HG02970 (cell line): ENCODE results near the gene SNED1.

Experiments
- ATAC-seq: cut with Tn5 transposase; IDR thresholded peaks from one replicate; pipeline ENCODE4 v1.9.1; 2021; ENCODE audit warnings: mild to moderate bottlenecking, moderate library complexity, moderate number of reproducible peaks; ENCODE audit not compliant: unreplicated experiment, low FRiP score

The SNED1 gene

DNA sequence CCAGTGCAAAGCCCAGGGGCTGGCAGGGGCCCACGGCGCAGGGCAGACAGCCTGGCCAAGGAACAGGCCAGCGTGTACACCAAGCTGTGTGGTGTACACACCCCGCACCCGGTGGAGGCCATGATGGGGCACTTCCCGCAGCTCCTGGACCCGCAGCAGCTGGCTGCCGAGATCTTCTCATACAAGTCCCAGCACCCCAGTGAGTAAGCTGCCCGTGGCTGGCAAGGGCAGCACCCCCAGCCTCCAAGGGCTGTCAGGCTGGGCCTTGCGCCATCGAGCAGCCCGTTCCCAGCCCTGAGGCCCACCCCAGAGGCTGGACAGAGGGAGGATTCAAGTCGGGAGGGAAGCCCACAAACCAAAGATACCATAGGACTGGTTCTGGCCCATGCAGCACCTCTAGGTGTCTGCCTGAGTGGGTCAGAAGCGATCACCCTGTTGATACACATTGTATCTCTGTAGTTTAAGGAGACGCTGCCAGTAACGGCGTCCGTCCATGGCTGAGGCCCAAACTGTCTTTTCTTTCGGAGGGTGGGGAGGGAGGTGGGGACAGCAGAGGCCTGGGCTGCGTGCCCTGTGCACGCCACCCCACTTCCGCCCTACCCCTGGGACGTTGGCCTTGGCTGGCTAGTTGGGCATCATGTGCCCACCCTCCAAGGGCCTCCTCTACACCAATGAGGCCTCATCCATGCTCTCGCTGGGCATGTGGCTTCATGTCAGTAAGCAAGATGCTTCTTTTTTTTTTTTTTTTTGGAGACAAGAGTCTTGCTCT lies 120.5 kb downstream of the SNED1 start:
- ATAC-seq, result no peak

DNA sequence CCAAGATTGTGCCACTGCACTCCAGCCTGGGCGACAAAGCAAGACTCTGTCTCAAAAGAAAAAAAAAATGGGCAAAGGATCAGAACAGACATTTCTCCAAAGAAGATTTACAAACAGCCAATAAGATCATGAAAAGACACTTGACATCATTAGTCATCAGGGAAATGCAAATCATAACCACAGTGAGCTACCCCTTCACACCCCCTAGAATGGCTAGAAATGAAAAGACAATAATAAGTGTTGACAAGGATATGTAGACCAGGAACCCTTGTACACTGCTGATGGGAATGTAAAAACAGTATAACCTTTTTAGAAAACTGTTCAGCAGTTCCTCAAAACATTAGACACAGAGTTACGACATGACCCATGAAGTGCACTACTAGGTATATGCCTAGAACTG lies 122.0 kb downstream of the SNED1 start:
- ATAC-seq, result no peak

DNA sequence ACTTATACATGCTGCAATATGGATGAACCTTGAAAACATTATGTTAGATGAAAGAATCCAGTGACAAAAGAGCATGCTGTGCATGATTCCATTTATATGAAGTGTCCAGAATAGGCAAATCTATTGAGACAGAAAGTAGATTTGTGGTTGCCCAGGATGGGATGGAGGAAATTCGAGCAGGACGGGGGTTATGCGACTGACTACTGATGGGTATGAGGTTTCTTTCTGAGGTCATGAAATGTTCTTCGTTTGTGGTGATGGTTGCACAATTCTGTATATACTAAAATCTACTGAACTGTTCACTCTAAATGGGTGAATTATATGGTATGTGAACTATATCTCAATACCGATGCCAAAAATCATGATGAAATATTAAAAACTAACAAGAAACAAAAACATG lies 122.6 kb downstream of the SNED1 start:
- no peak for ATAC-seq

DNA sequence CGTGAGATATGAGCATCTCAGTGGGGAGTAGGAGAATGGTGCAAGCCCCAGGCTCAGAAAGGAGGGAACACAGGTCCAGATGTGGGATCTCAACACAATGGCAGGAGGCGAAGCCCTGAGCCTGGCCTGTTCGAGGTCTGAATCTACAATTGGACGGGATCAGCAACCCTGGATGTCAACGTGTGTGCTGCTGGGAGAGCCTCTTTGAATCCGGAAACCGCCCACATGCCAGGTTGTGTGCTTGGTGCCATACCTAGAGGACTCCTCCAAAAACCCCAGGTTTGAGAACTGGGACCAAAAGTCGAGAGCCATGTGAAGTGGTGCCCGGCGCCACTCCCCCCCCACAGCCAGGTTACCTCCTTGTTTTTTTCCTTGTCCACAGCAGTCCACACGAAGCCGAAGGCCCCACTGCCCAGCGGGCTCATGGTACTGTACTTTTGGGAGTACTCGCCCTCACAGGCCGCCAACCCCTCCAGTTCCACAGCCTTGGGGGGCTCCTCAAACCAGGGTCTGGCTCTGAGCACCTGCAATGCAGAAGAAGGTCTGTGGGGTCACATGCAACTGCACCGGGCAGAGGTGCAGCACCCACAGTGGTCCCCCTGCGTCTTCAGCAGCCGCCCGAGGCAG lies 124.1 kb downstream of the SNED1 start:
- no peak for ATAC-seq

DNA sequence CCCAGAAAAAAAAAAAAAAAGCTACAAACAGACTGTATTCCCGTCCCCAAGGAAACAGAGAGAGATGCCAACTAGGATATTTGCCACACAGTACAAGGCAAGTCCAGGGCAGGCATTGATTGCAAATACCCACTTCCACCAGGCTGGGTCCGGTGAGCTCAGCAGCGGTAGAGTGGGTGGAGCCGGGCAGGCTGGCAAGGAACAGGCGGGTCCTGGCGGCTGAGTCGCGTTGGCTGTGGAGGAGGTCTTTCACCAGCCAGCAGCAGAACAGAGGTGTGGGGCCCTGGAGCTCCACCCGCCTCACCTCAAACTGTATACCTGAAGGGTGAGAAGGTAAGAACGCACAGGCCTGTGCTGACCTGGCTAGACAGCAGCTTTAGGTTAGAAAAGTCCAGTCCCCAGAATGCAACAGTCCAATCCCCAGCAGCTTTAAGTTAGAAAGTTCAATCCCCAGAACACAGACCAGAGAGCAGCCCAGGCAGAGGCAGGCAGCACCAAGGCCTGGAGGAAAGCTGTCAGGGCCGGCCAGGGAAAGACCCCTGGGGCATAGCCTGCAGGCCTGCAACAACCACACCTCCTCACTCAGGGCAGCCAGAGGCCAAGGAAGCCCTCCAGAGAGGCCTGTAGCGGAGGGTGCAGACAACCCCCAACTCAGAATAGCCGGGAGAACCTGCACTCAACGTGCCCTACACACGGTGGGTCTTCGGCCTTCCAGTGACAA lies 125.6 kb downstream of the SNED1 start:
- no peak for ATAC-seq

DNA sequence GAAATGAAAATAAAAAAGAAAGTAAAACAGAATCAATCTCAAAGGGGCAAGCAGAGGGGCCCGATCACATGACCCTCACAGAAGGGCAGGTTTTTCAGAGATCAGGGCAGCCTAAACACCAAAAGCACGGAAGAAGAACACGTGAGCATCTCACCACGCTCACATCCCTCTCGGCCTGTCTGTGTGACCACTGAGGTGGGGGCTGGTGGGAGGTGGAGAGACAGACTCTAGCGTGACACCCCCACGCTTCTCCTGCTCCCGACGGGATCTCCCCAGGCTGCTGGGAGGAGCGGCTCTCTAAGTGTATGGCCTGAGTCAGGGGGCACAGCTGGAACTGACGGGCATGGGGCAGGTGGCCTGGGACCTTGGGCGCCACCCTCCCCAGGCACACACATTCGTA lies 127.2 kb downstream of the SNED1 start:
- no peak for ATAC-seq

DNA sequence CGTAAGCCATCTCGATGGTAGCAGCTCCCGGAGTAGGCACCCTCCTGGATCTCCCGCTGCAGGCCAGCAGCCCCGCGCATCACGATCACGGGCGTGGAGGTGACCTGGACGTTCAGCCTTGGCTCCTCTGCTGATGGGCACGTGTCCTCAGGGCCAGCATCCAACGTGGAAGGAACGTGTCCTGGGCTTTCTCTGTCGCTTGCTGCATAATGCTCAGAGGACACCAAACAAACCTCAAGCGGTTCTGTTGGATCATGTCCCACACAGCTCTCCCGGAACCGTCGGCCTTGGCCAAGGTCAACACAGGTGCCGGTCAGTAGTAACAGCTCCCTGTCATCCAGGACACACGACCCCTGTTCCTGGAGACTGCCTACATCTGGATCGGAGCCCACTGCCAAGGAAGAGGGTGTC lies 127.8 kb downstream of the SNED1 start:
- no peak for ATAC-seq

DNA sequence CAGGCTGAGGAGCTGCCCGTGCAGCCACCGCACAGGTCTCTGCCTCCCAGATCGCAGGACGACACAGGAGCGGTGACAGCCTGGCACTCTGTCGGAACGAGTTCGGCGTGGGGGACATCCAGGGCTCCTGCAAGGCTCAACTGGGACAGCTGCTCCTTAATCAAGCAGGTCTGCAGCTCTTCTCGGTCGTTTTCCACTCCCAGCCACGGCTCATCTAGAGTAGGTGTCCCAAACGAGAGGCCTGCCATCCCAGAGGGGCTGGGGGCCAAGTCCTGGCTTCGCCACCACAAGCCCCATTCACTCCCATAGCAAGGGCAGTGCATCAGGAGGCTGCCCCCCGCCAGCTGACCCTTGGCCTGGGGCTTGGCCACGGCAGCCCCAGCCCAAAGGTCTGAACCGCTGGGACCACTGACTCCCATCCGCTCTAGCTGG lies 128.4 kb downstream of the SNED1 start:
- no peak for ATAC-seq

DNA sequence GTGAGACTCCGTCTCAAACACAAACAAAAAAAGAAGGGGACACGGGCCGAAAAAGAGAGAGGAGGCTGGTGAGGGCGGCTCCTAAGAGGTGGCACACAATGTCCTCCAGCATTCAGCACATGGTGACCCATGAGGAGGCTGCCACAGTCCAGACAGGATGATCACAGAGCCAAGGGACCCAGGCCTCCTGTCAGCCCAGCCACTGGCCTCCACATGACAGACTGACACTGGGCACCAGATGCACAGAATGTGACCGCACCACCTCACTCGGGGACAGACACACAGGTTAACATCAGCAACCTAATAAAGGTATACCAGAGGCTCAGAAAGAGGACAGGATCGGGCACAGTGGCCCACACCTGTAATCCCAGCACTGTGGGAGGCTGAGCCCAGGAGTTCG lies 129.8 kb downstream of the SNED1 start:
- ATAC-seq, result no peak

DNA sequence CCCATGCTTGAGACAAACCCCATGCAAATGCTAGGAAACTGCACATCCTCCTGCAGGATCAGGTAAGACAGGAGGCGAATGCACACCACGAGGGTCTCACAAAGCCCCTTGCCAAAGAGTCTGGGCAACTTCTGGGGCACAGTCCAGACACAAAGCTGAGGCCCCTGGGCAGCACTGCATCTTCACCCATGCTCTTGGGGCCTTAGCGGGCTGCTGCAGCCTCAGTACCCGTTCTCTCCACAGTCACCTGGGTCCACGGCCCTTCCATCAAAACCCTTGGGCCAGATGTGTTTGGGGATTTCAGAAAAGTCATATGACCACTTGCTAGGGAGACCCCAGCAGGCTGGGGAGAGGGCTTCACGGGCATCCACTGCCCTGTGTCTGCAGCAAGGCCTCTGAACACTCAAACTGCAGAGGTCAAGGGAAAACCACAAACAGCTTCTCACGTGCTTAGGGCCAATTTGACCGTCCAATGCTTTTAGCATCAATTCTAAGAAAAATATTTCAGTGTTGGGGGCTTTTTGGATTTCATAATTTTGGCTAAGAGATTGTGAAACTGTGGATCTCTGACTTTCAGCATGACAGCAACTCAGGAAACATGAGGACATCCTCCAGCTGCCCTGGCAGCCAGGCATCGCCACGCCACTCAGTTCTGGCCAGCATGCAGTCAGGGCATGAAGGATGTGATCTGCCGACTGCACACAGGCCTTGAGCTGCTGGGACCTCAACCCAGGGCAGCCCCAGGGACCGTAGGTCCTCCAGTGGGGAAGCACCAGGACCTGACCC lies 130.9 kb downstream of the SNED1 start:
- no peak for ATAC-seq

DNA sequence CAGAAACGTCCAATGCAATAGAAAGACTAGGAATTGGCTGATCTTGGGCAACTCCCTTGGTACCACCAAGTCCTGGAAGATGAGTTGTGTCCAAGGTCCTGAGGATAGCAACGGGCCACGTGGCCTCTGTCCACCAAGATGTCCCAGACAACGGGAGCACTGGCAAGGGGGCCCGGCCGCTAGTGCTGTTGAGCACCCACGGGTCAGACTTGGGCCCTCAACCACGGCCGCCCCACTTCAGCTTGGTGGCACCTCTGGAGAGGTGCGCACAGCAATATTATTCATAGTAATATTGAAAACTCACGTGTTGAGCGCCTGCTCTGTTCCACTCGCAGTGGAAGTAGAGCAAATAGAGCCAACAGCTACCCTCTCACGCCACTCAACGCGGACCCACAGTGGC lies 131.9 kb downstream of the SNED1 start:
- no peak for ATAC-seq

DNA sequence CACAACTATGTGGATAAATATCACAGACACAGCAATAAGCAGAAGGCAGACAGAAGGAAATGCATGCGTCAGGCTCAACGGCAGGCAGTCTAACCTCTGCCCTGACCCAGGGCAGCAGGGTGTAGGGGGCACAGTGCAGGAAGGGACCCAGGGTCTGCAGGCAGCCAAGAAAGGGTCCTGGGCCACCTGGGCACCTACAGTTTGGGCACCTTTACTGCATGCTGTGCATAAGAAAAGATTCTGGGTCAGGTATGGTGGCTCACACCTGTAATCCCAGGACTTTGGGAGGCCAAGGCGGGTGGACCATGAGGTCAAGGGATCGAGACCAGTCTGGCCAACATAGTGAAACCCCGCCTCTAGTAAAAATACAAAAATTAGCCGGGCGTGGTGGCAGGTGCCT lies 133.1 kb downstream of the SNED1 start:
- ATAC-seq, result no peak

DNA sequence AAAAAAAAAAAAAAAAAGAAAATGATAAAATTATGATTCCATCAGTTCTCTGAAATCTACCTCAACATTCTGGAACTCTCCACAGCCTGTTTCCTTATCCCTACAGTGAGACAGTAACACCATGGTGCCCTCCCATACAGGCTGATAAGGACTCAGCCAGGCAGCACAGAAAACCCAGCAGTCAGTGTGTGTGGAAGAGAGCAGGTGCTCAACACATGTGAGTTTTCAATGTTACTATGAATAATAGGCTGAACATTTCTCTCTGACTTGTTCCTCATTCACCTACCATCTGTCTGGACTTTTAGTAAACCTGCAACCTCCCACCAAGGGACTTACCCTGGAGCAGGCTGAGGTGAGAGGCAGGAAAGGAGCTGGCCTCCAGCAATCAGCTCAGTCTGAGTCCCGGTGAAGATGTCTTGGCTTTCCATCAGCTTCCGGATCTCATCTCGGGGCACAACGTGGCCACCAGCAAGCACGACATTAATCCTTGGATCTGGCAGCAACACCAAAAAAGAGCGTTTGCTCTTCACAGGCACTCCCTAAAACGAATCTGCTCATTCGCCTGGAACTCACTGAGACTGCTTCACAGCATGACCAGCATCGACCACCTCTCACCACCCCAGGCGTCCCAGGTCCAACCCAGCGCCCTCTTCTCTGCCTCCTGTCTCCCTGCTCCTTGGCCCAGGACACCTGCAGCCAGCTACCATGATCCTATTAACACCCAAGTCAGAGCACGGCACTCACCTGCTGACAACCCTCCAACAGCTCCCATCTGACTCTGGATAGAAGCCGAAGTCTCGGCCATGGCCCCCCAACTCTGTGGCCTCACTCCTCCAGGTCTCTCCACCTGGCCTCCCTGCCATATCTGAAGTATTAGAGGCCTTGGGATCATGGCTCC lies 134.4 kb downstream of the SNED1 start:
- no peak for ATAC-seq

DNA sequence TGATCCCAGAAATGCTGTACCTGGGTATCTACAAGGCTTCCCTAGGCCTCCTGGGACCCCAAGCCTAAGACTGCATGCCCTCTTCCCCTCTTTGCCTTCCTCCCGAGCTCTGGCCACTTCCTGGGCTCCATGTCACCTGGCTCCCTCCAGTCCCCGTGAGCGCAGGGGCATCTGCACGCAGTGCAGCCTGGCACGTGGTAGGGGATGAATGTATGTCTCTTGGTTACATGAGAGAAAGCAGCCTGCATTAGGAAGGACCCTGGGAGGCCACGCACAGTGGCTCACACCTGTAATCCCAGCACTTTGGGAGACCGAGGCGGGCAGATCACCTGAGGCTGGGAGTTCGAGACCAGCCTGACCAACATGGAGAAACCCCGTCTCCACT lies 135.0 kb downstream of the SNED1 start:
- no peak for ATAC-seq

DNA sequence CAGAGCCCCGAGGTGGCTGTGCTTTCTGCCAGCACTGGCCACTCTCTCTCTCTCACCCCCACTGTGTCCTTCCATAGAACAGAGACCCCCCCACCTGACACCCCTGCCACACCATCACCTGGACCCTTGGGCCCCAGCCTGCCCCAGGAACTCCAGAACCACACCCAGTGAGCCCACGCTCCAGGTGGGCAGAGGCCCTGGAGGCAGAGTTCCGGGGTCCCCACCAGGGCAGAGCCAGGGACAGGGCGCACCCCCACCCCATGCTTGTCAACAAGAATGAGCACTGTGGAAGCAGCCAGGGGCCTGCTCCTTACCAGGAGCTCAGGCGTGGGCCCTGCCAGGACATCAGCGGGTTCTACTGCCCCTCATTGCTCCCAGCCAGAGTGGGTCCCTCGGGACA lies 136.3 kb downstream of the SNED1 start:
- ATAC-seq, result no peak

DNA sequence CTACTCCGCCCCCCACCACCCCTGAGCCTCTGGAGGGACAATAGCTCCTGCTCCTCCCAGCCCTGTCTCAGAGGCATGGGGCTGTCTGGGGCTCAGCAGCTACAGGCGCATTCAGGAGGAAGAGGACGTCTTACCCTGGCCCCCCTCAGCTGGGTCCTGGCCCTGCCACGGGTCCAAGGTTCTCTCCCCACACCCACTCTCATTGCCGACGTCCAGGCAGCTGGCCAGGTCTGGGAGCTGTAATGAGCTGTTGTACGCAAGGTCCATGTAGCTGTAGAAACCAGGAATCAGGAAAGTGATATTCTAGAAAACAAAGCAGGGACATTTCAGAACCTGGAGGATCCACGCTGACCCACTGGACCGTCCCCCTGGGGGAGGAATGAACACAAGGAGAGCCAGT lies 137.3 kb downstream of the SNED1 start:
- no peak for ATAC-seq

DNA sequence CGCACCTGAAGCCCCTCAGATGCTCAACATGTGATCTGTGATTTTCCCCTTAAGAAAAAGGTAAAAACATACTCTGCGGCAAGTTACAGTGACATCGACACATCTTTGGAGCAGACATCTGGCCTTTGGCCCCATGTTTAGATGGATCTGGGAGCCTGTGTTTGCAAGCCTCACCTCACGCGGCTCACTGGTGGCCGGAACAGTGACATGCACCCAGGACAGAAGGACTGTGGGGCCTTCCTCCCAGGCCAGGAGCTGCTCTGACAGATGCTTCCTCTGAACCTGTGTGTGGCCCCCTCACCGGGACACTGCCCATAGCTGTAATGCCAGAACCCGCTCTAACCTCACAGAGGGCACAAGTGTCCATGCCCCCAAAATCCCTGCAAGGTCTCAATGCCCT lies 137.8 kb downstream of the SNED1 start:
- no peak for ATAC-seq

DNA sequence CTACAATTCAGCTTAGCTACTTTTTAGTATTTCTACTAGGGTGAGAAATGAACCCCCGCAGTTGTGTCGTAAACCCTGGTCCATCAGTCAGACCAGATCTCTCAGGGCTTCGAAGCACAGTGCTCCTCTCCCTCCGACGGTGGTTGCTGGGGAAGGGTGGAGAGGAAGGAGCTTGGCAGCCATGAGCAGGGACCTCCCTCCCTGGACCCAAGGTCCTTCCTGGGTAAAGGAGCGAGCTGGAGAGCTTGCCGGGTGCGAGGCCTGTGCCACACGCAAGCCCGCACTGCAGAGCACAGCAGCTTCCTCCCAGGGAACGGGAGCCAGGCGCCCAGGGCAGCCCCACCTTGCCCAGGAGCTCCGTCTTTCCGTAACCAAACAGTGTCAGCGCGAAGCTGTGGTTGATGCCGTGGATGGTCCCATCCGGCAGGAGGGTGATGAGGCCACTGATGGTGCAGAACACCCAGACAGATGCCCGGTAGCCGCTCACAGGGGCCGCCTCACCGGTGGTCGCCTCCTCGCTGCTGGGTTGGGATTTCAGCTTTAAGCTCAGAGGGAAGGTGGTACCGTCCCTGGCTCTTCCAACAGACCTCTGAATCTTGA lies 138.3 kb downstream of the SNED1 start:
- no peak for ATAC-seq
